Activated naive CD4-positive, alpha-beta T cell treated with anti-CD3 and anti-CD28 coated beads, Interleukin-2, amount 50 U/mL, for 24 hours (primary cell): ENCODE measurements around the gene CNTD1.

Experiments
- H3K27ac Mint-ChIP-seq: one replicate; pipeline ENCODE4 v1.8.0; 2021; ENCODE audit warnings: mild to moderate bottlenecking, mixed read lengths
- H3K27me3 Mint-ChIP-seq: one replicate; pipeline ENCODE4 v1.8.0; 2021; ENCODE audit warnings: mixed read lengths
- H3K36me3 Mint-ChIP-seq: one replicate; pipeline ENCODE4 v1.8.0; 2021; ENCODE audit warnings: mixed read lengths
- H3K4me1 Mint-ChIP-seq: one replicate; pipeline ENCODE4 v1.8.0; 2021; ENCODE audit warnings: mixed read lengths
- H3K4me3 Mint-ChIP-seq: one replicate; pipeline ENCODE4 v1.8.0; 2021; ENCODE audit warnings: mild to moderate bottlenecking, mixed read lengths
- H3K9me3 Mint-ChIP-seq: one replicate; pipeline ENCODE4 v1.8.0; 2021; ENCODE audit warnings: mixed read lengths

CNTD1 gene

GRCh38 chr17:42817866-42818265 is 19.2 kb downstream of the CNTD1 start:
- Mint-ChIP-seq H3K36me3 (peaks cover 23% of the 10 kb centered on the region), H3K27me3 (no peaks in the 10 kb centered on the region), H3K9me3 (no peaks in the 10 kb centered on the region), H3K4me3 (no peak overlapping the region), H3K27ac (no peak overlapping the region), H3K4me1 (peaks cover 21% of the 10 kb centered on the region)

GRCh38 chr17:42818379-42818778 is 19.7 kb downstream of the CNTD1 start:
- H3K27ac Mint-ChIP-seq: no peak overlapping the region
- H3K36me3 Mint-ChIP-seq: peaks cover 23% of the 10 kb centered on the region
- no peaks in the 10 kb centered on the region for H3K9me3 Mint-ChIP-seq
- peaks cover 21% of the 10 kb centered on the region for H3K4me1 Mint-ChIP-seq
- no peaks in the 10 kb centered on the region for H3K27me3 Mint-ChIP-seq
- H3K4me3 Mint-ChIP-seq: no peak overlapping the region

- Mint-ChIP-seq H3K27ac (peak overlapping the region; percentile 65), H3K27me3 (no peaks in the 10 kb centered on the region), H3K4me3 (peak overlapping the region; percentile 5), H3K36me3 (peaks cover 17% of the 10 kb centered on the region), H3K9me3 (no peaks in the 10 kb centered on the region), H3K4me1 (peaks cover 32% of the 10 kb centered on the region)
These were observed 21.4 kb downstream of the CNTD1 start for GRCh38 chr17:42819939-42820535.

GRCh38 chr17:42821176-42821575 is 22.5 kb downstream of the CNTD1 start:
- Mint-ChIP-seq H3K9me3 (no peaks in the 10 kb centered on the region), H3K27ac (peak overlapping the region; percentile 14), H3K27me3 (no peaks in the 10 kb centered on the region), H3K36me3 (peaks cover 11% of the 10 kb centered on the region), H3K4me1 (peaks cover 32% of the 10 kb centered on the region), H3K4me3 (peak overlapping the region; percentile 71)

- no peaks in the 10 kb centered on the region for H3K9me3 Mint-ChIP-seq
- no peaks in the 10 kb centered on the region for H3K27me3 Mint-ChIP-seq
- peak overlapping the region; percentile 19 for H3K27ac Mint-ChIP-seq
- H3K36me3 Mint-ChIP-seq: no peaks in the 10 kb centered on the region
- H3K4me3 Mint-ChIP-seq: no peak overlapping the region
- peaks cover 32% of the 10 kb centered on the region for H3K4me1 Mint-ChIP-seq
These were observed 28.8 kb downstream of the CNTD1 start for GRCh38 chr17:42827472-42827871.

- H3K36me3 Mint-ChIP-seq: peaks cover 2% of the 10 kb centered on the region
- H3K4me1 Mint-ChIP-seq: peaks cover 29% of the 10 kb centered on the region
- H3K4me3 Mint-ChIP-seq: no peak overlapping the region
- no peaks in the 10 kb centered on the region for H3K9me3 Mint-ChIP-seq
- H3K27ac Mint-ChIP-seq: peak overlapping the region; percentile 19
- no peaks in the 10 kb centered on the region for H3K27me3 Mint-ChIP-seq
These were observed 32.3 kb downstream of the CNTD1 start for GRCh38 chr17:42830971-42831370.

- Mint-ChIP-seq H3K27me3 (no peaks in the 10 kb centered on the region), H3K4me3 (peak overlapping the region; percentile 93), H3K4me1 (peaks cover 34% of the 10 kb centered on the region), H3K27ac (peak overlapping the region; percentile 98), H3K9me3 (no peaks in the 10 kb centered on the region), H3K36me3 (peaks cover 2% of the 10 kb centered on the region)
These were observed 33.7 kb downstream of the CNTD1 start for GRCh38 chr17:42832213-42832933.

- H3K27ac Mint-ChIP-seq: peak within 1 kb of the TSS; percentile 98
- H3K4me1 Mint-ChIP-seq: peaks cover 39% of the 10 kb centered on the region
- H3K4me3 Mint-ChIP-seq: peak within 1 kb of the TSS; percentile 93
- peaks cover 7% of the 10 kb centered on the region for H3K36me3 Mint-ChIP-seq
- H3K27me3 Mint-ChIP-seq: no peaks in the 10 kb centered on the region
- H3K9me3 Mint-ChIP-seq: no peaks in the 10 kb centered on the region
These were observed 34.5 kb downstream of the CNTD1 start, which contains the start of gene PSME3 for GRCh38 chr17:42832934-42833766. PSME3 (plus strand) TSS chr17:42833397; CDS start chr17:42833632, 235 bp downstream.

- peak overlapping the region; percentile 90 for H3K27ac Mint-ChIP-seq
- H3K36me3 Mint-ChIP-seq: peaks cover 7% of the 10 kb centered on the region
- H3K27me3 Mint-ChIP-seq: no peaks in the 10 kb centered on the region
- H3K4me1 Mint-ChIP-seq: peaks cover 39% of the 10 kb centered on the region
- peak overlapping the region; percentile 93 for H3K4me3 Mint-ChIP-seq
- no peaks in the 10 kb centered on the region for H3K9me3 Mint-ChIP-seq
These were observed 35.2 kb downstream of the CNTD1 start for GRCh38 chr17:42833767-42834422.

- Mint-ChIP-seq H3K36me3 (peaks cover 12% of the 10 kb centered on the region), H3K4me3 (peak overlapping the region; percentile 47), H3K4me1 (peaks cover 34% of the 10 kb centered on the region), H3K9me3 (no peaks in the 10 kb centered on the region), H3K27me3 (no peaks in the 10 kb centered on the region), H3K27ac (no peak overlapping the region)
These were observed 37.1 kb downstream of the CNTD1 start for GRCh38 chr17:42835732-42836131.

GRCh38 chr17:42841975-42842685 is 43.5 kb downstream of the CNTD1 start:
- no peaks in the 10 kb centered on the region for H3K27me3 Mint-ChIP-seq
- H3K36me3 Mint-ChIP-seq: peaks cover 11% of the 10 kb centered on the region
- no peak overlapping the region for H3K27ac Mint-ChIP-seq
- peaks cover 12% of the 10 kb centered on the region for H3K4me1 Mint-ChIP-seq
- H3K9me3 Mint-ChIP-seq: no peaks in the 10 kb centered on the region
- no peak overlapping the region for H3K4me3 Mint-ChIP-seq

GRCh38 chr17:42843358-42843934 is 44.8 kb downstream of the CNTD1 start:
- Mint-ChIP-seq H3K27me3 (no peaks in the 10 kb centered on the region), H3K9me3 (no peaks in the 10 kb centered on the region), H3K27ac (no peak overlapping the region), H3K4me1 (peaks cover 8% of the 10 kb centered on the region), H3K4me3 (no peak overlapping the region), H3K36me3 (peaks cover 7% of the 10 kb centered on the region)

- peak within 1 kb of the TSS; percentile 30 for H3K27ac Mint-ChIP-seq
- H3K4me1 Mint-ChIP-seq: peaks cover 8% of the 10 kb centered on the region
- H3K9me3 Mint-ChIP-seq: no peaks in the 10 kb centered on the region
- no peak within 1 kb of the TSS for H3K4me3 Mint-ChIP-seq
- H3K36me3 Mint-ChIP-seq: peaks cover 4% of the 10 kb centered on the region
- H3K27me3 Mint-ChIP-seq: no peaks in the 10 kb centered on the region
These were observed 45.6 kb downstream of the CNTD1 start, which contains the start of gene AOC2 for GRCh38 chr17:42844271-42844670. AOC2 (plus strand) TSS chr17:42844580; CDS start chr17:42844627, 47 bp downstream.

GRCh38 chr17:42844761-42845555 is 46.3 kb downstream of the CNTD1 start:
- Mint-ChIP-seq H3K9me3 (no peaks in the 10 kb centered on the region), H3K4me1 (peaks cover 8% of the 10 kb centered on the region), H3K27me3 (no peaks in the 10 kb centered on the region), H3K36me3 (peaks cover 1% of the 10 kb centered on the region), H3K4me3 (no peak overlapping the region), H3K27ac (no peak overlapping the region)
